Inflammatory macrophage (primary cell): ENCODE results near the gene SLF1.

Source experiments
- DNase-seq, 2 donors: peaks; one replicate each; pipeline ENCODE4 v3.0.0-alpha.2; 2020 to 2022

SLF1 gene

GRCh38 chr5:94667937-94668336, 49.5 kb downstream of the SLF1 start:
- no peak for DNase-seq

- no peak for DNase-seq
These were observed 52.3 kb downstream of the SLF1 start for GRCh38 chr5:94670726-94671125.

- DNase-seq: no peak
These were observed 54.3 kb downstream of the SLF1 start for GRCh38 chr5:94672746-94673145.

GRCh38 chr5:94674490-94675382, 56.3 kb downstream of the SLF1 start:
- no peak for DNase-seq

- DNase-seq: no peak
These were observed 57.6 kb downstream of the SLF1 start for GRCh38 chr5:94675965-94676618.

- no peak for DNase-seq
These were observed 64.5 kb downstream of the SLF1 start for GRCh38 chr5:94682814-94683520.

- no peak for DNase-seq
These were observed 71.4 kb downstream of the SLF1 start for GRCh38 chr5:94689908-94690307.

GRCh38 chr5:94690778-94691177, 72.3 kb downstream of the SLF1 start:
- DNase-seq: no peak

- DNase-seq: no peak
These were observed 72.8 kb downstream of the SLF1 start for GRCh38 chr5:94691291-94691690.

- peak in 1 of 2 donors; percentile 5 for DNase-seq
These were observed 73.5 kb downstream of the SLF1 start for GRCh38 chr5:94691949-94692348.

GRCh38 chr5:94692581-94692980, 74.1 kb downstream of the SLF1 start:
- DNase-seq: no peak

- DNase-seq: peak in 1 of 2 donors; percentile 24
These were observed 74.8 kb downstream of the SLF1 start for GRCh38 chr5:94693043-94693822.

- no peak for DNase-seq
These were observed 75.4 kb downstream of the SLF1 start for GRCh38 chr5:94693845-94694370.

GRCh38 chr5:94694671-94695070, 76.2 kb downstream of the SLF1 start:
- DNase-seq: no peak

GRCh38 chr5:94698197-94698596, 79.7 kb downstream of the SLF1 start:
- DNase-seq: no peak

- no peak for DNase-seq
These were observed 81.1 kb downstream of the SLF1 start for GRCh38 chr5:94699562-94699961.

- DNase-seq: no peak
These were observed 82.1 kb downstream of the SLF1 start for GRCh38 chr5:94700592-94700991.

GRCh38 chr5:94702729-94703128, 84.3 kb downstream of the SLF1 start:
- no peak for DNase-seq

GRCh38 chr5:94705427-94705826, 87.0 kb downstream of the SLF1 start:
- DNase-seq: no peak

- DNase-seq: no peak
These were observed 88.9 kb downstream of the SLF1 start for GRCh38 chr5:94707359-94707758.

- no peak for DNase-seq
These were observed 90.8 kb downstream of the SLF1 start for GRCh38 chr5:94709277-94709676.

- no peak for DNase-seq
These were observed 93.3 kb downstream of the SLF1 start for GRCh38 chr5:94711785-94712184.
